Sigmoid colon (tissue), 4 donors: ENCODE data around the gene LHX2.

ENCODE experiments used
- EP300 ChIP-seq, 4 donors: sonication (generic); formaldehyde crosslinking; IDR thresholded peaks; one replicate each; pipeline ENCODE4 v1.6.1; 2017; ENCODE audit warnings: antibody characterized with exemption in 4 of 4
- POLR2A ChIP-seq, 2 donors: fragments of 450-650 bp; IDR thresholded peaks; one replicate each; pipeline ENCODE4 v1.6.1; 2016; ENCODE audit warnings: antibody characterized with exemption in 2 of 2, mild to moderate bottlenecking in 2 of 2, moderate library complexity in 2 of 2
- POLR2AphosphoS5 ChIP-seq, 4 donors: sonication (generic); formaldehyde crosslinking; IDR thresholded peaks; one replicate each; pipeline ENCODE4 v1.6.1; 2017; ENCODE audit warnings: antibody characterized with exemption in 4 of 4
- TF ChIP-seq, protein P1 (sequence below), 4 experiments: fragments of 450-650 bp in 3 of 4; fragments of 200-600 bp in 1 of 4; IDR thresholded peaks; one replicate each; pipeline ENCODE4 v1.5.1; 2016 to 2019; ENCODE audit warnings: antibody characterized with exemption in 4 of 4, mild to moderate bottlenecking in 3 of 4, moderate library complexity in 2 of 4

- TF ChIP-seq, protein P1, sequence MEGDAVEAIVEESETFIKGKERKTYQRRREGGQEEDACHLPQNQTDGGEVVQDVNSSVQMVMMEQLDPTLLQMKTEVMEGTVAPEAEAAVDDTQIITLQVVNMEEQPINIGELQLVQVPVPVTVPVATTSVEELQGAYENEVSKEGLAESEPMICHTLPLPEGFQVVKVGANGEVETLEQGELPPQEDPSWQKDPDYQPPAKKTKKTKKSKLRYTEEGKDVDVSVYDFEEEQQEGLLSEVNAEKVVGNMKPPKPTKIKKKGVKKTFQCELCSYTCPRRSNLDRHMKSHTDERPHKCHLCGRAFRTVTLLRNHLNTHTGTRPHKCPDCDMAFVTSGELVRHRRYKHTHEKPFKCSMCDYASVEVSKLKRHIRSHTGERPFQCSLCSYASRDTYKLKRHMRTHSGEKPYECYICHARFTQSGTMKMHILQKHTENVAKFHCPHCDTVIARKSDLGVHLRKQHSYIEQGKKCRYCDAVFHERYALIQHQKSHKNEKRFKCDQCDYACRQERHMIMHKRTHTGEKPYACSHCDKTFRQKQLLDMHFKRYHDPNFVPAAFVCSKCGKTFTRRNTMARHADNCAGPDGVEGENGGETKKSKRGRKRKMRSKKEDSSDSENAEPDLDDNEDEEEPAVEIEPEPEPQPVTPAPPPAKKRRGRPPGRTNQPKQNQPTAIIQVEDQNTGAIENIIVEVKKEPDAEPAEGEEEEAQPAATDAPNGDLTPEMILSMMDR (IDR thresholded peaks at IDR 0.05) = no peak
- TF ChIP-seq POLR2A (IDR thresholded peaks at IDR 0.05) (no peak), EP300 (IDR thresholded peaks at IDR 0.05) (no peak), POLR2AphosphoS5 (IDR thresholded peaks at IDR 0.05) (no peak)
Observed at GRCh38 chr9:124040186-124040931, 28.8 kb downstream of the LHX2 start.
